ENCODE data around the gene PPP2R2D. TPM values are rescaled to one million over a fixed set of nuclear protein-coding genes. Genes with fewer than 3 reads are reported as not detected.
"Not testable (repeated sequence)": the region's sequence is repeated elsewhere in the genome, so short reads cannot be mapped to it uniquely, and the experiment has no call there.

Gene PPP2R2D
- total RNA-seq, 2 donors from 2014 or later = 43.1 to 52.4 TPM

- ATAC-seq (no peak), DNase-seq (no peak)
- H3K4me1 ChIP-seq = peaks cover 51% of the 10 kb centered on the region
- intact Hi-C loops (cut with DNase I) = no loop called here
- H3K27me3 ChIP-seq = no peaks in the 10 kb centered on the region
- H3K36me3 ChIP-seq (replicated peaks in 1 of 2; ENCODE audit: insufficient read depth in 1 of 2, low read depth in 2 of 2) = peaks cover 0 to 6% of the 10 kb centered on the region in 2 donors
- WGBS, 2 donors = 95 to 100% methylated on average over 3 of the region's 3 CpGs
- H3K4me3 ChIP-seq = no peak overlapping the region
- TF ChIP-seq CTCF (IDR thresholded peaks at IDR 0.05) (no peak), POLR2A (IDR thresholded peaks at IDR 0.05) (no peak)
- no peak overlapping the region for H3K27ac ChIP-seq
- no peaks in the 10 kb centered on the region for H3K9me3 ChIP-seq
Measured at GRCh38 chr10:131912620-131913019, 11.8 kb downstream of the PPP2R2D start.

GRCh38 chr10:131915484-131915883, 14.7 kb downstream of the PPP2R2D start:
- intact Hi-C loops (cut with DNase I) = no loop called here
- TF ChIP-seq CTCF (IDR thresholded peaks at IDR 0.05) = no peak
- no peak for TF ChIP-seq POLR2A (IDR thresholded peaks at IDR 0.05)
- Histone ChIP-seq H3K4me1 (peaks cover 30% of the 10 kb centered on the region), H3K4me3 (no peak overlapping the region), H3K36me3 (replicated peaks in 1 of 2; ENCODE audit: insufficient read depth in 1 of 2, low read depth in 2 of 2) (peaks cover 0 to 3% of the 10 kb centered on the region in 2 donors), H3K27me3 (no peaks in the 10 kb centered on the region), H3K27ac (no peak overlapping the region), H3K9me3 (no peaks in the 10 kb centered on the region)
- 82% methylated on average over 10 to 11 of the region's 11 CpGs for WGBS, 2 donors
- no peak for ATAC-seq
- no peak for DNase-seq

GRCh38 chr10:131915990-131916766, 15.4 kb downstream of the PPP2R2D start:
- no peak for DNase-seq
- no peak overlapping the region for H3K27ac ChIP-seq
- no peak overlapping the region for H3K4me3 ChIP-seq
- peaks cover 0 to 3% of the 10 kb centered on the region in 2 donors for H3K36me3 ChIP-seq (replicated peaks in 1 of 2; ENCODE audit: insufficient read depth in 1 of 2, low read depth in 2 of 2)
- TF ChIP-seq POLR2A (IDR thresholded peaks at IDR 0.05) (no peak), CTCF (IDR thresholded peaks at IDR 0.05) (no peak)
- H3K4me1 ChIP-seq = peaks cover 36% of the 10 kb centered on the region
- no peaks in the 10 kb centered on the region for H3K9me3 ChIP-seq
- H3K27me3 ChIP-seq = no peaks in the 10 kb centered on the region
- no peak for ATAC-seq
- intact Hi-C loops (cut with DNase I) = no loop called here
- WGBS, 2 donors = 87 to 89% methylated on average over 19 of the region's 19 CpGs

- H3K36me3 ChIP-seq (replicated peaks in 1 of 2; ENCODE audit: insufficient read depth in 1 of 2, low read depth in 2 of 2); H3K27ac ChIP-seq; DNase-seq; H3K27me3 ChIP-seq; H3K4me3 ChIP-seq; ATAC-seq; H3K9me3 ChIP-seq; intact Hi-C loops (cut with DNase I): not testable (repeated sequence)
- 76 to 84% methylated on average over 11 of the region's 11 CpGs for WGBS, 2 donors
- peaks cover 36% of the 10 kb centered on the region for H3K4me1 ChIP-seq
Measured at GRCh38 chr10:131916767-131917160, 16.0 kb downstream of the PPP2R2D start.

GRCh38 chr10:131917496-131917895, 16.7 kb downstream of the PPP2R2D start:
- WGBS, 2 donors = 82 to 88% methylated on average over 6 to 9 of the region's 11 CpGs

GRCh38 chr10:131919461-131919860, 18.7 kb downstream of the PPP2R2D start:
- H3K4me3 ChIP-seq; H3K27ac ChIP-seq; intact Hi-C loops (cut with DNase I); H3K27me3 ChIP-seq; H3K9me3 ChIP-seq; DNase-seq; ATAC-seq; H3K36me3 ChIP-seq (replicated peaks in 1 of 2; ENCODE audit: insufficient read depth in 1 of 2, low read depth in 2 of 2): not testable (repeated sequence)
- H3K4me1 ChIP-seq = peaks cover 20% of the 10 kb centered on the region
- WGBS, 2 donors = 91 to 94% methylated on average over 14 of the region's 14 CpGs

More at GRCh38 chr10:131917496-131917895, 16.7 kb downstream of the PPP2R2D start:
- H3K4me3 ChIP-seq; H3K9me3 ChIP-seq; H3K36me3 ChIP-seq (replicated peaks in 1 of 2; ENCODE audit: insufficient read depth in 1 of 2, low read depth in 2 of 2); intact Hi-C loops (cut with DNase I); H3K27me3 ChIP-seq; DNase-seq; H3K27ac ChIP-seq; ATAC-seq: not testable (repeated sequence)
- H3K4me1 ChIP-seq = peaks cover 36% of the 10 kb centered on the region

Measured in body of pancreas (tissue), 4 donors.